Activated naive CD4-positive, alpha-beta T cell treated with Interleukin-2 at 50 U/mL for 16 hours (primary cell): Measurements from ENCODE around the gene TAOK1.

ENCODE experiments used
- DNase-seq: peaks from one replicate; pipeline ENCODE4 v3.0.0-alpha.2; 2020

TAOK1 gene

GRCh38 chr17:29379084-29379991 is 10.8 kb upstream of the TAOK1 start:
- DNase-seq, result no peak

- DNase-seq, result no peak
These were observed 6.5 kb upstream of the TAOK1 start for GRCh38 chr17:29383686-29384085.

GRCh38 chr17:29384901-29385300 is 5.3 kb upstream of the TAOK1 start:
- DNase-seq, result no peak

GRCh38 chr17:29386760-29387159 is 3.4 kb upstream of the TAOK1 start:
- no peak for DNase-seq

- DNase-seq, result no peak
These were observed 1.2 kb upstream of the TAOK1 start for GRCh38 chr17:29388937-29389336.

GRCh38 chr17:29390851-29391631 is 878 bp downstream of the TAOK1 start:
- DNase-seq, result no peak

GRCh38 chr17:29393436-29393835 is 3.3 kb downstream of the TAOK1 start:
- no peak for DNase-seq

GRCh38 chr17:29394761-29395160 is 4.6 kb downstream of the TAOK1 start:
- no peak for DNase-seq

GRCh38 chr17:29396066-29396465 is 5.9 kb downstream of the TAOK1 start:
- no peak for DNase-seq

GRCh38 chr17:29399634-29400033 is 9.5 kb downstream of the TAOK1 start:
- no peak for DNase-seq

GRCh38 chr17:29400818-29401217 is 10.7 kb downstream of the TAOK1 start:
- no peak for DNase-seq

GRCh38 chr17:29401258-29401657 is 11.1 kb downstream of the TAOK1 start:
- DNase-seq, result no peak

- no peak for DNase-seq
These were observed 17.7 kb downstream of the TAOK1 start for GRCh38 chr17:29407856-29408255.

- DNase-seq, result no peak
These were observed 19.8 kb downstream of the TAOK1 start for GRCh38 chr17:29409963-29410362.

- no peak for DNase-seq
These were observed 22.8 kb downstream of the TAOK1 start for GRCh38 chr17:29412780-29413565.

GRCh38 chr17:29420128-29420527 is 30.0 kb downstream of the TAOK1 start:
- no peak for DNase-seq

GRCh38 chr17:29430275-29430674 is 40.1 kb downstream of the TAOK1 start:
- no peak for DNase-seq

- no peak for DNase-seq
These were observed 43.4 kb downstream of the TAOK1 start for GRCh38 chr17:29433541-29433940.

GRCh38 chr17:29434550-29434949 is 44.4 kb downstream of the TAOK1 start:
- no peak for DNase-seq

- DNase-seq, result no peak
These were observed 52.3 kb downstream of the TAOK1 start for GRCh38 chr17:29442451-29442850.

GRCh38 chr17:29443041-29443739 is 53.0 kb downstream of the TAOK1 start:
- no peak for DNase-seq

- DNase-seq, result no peak
These were observed 54.4 kb downstream of the TAOK1 start for GRCh38 chr17:29444589-29444988.

GRCh38 chr17:29445844-29446243 is 55.7 kb downstream of the TAOK1 start:
- no peak for DNase-seq
